ENCODE measurements around the gene ISG20. TPM values are rescaled to one million over a fixed set of nuclear protein-coding genes. Genes with fewer than 3 reads are reported as not detected.

Gene ISG20
- total RNA-seq, 1 donor: 3.3 TPM

DNA sequence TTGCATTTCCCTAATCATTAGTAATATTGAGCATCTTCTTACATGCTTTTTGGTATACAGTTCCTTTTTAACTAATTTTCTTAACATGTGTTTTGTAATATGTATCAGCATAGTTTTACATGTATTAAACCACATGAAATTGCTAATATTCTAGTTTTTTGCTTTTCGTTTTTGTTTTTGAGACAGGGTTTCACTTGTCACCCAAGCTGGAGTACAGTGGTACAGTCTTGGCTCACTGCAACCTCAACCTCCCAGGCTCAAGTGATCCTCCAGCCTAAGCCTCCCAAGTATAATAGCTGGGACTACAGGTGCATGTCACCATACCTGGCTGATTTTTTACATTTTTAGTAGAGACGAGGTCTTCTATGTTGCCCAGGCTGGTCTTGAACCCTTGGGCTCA lies 4.4 kb upstream of the ISG20 start:
- TF ChIP-seq CTCF (IDR thresholded peaks at IDR 0.05; ENCODE audit: extremely low read depth, low read depth, low read length): no peak
- Histone ChIP-seq H3K4me3 (ENCODE audit: insufficient read depth, low read length) (no peak overlapping the region), H4K20me1 (ENCODE audit: insufficient read depth, low read length) (peaks cover 21% of the 10 kb centered on the region)

DNA sequence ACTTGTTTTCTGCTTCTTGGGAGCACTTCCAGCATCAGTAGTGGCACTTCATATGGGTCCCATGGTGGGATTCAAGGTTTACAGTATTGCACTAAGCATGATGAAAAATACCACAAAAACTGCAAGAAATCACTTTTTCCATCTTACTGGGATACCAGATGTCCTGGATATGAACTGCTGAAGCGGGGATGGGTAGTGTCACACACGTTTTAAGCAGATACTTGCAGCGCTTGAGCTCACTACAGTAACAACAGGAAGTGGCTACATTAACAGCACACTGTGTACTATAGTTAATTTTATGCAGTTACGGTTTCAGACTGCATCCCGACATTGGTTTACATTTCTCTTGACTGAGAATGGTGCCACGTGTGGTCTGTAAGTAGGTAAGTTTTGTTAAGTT lies 3.5 kb upstream of the ISG20 start:
- no peak for TF ChIP-seq CTCF (IDR thresholded peaks at IDR 0.05; ENCODE audit: extremely low read depth, low read depth, low read length)
- Histone ChIP-seq H3K4me3 (ENCODE audit: insufficient read depth, low read length) (no peak overlapping the region), H3K4me2 (ENCODE audit: insufficient read depth, low read length) (no peak overlapping the region), H3K27ac (ENCODE audit: low read depth, low read length) (no peak overlapping the region), H2AFZ (ENCODE audit: low read length) (no peak overlapping the region), H3K9me3 (ENCODE audit: low read depth, low read length) (no peaks in the 10 kb centered on the region), H3K36me3 (ENCODE audit: insufficient read depth, low read length) (peaks cover 51% of the 10 kb centered on the region), H3K27me3 (ENCODE audit: insufficient read depth, low read length) (no peaks in the 10 kb centered on the region), H3K4me1 (ENCODE audit: insufficient read depth, low read length) (peaks cover 21% of the 10 kb centered on the region), H3K79me2 (ENCODE audit: insufficient read depth, low read length) (peaks cover 27% of the 10 kb centered on the region), H4K20me1 (ENCODE audit: insufficient read depth, low read length) (peaks cover 13% of the 10 kb centered on the region)
- no peak for DNase-seq (ENCODE audit: insufficient read length, low spot score, missing footprints)

More for the DNA sequence above, 4.4 kb upstream of the ISG20 start:
- H3K36me3 ChIP-seq (ENCODE audit: insufficient read depth, low read length): peaks cover 59% of the 10 kb centered on the region
- no peaks in the 10 kb centered on the region for H3K27me3 ChIP-seq (ENCODE audit: insufficient read depth, low read length)
- H3K4me2 ChIP-seq (ENCODE audit: insufficient read depth, low read length): no peak overlapping the region
- H3K79me2 ChIP-seq (ENCODE audit: insufficient read depth, low read length): peaks cover 36% of the 10 kb centered on the region
- no peak overlapping the region for H3K27ac ChIP-seq (ENCODE audit: low read depth, low read length)
- no peak for DNase-seq (ENCODE audit: insufficient read length, low spot score, missing footprints)
- no peaks in the 10 kb centered on the region for H3K9me3 ChIP-seq (ENCODE audit: low read depth, low read length)
- peaks cover 25% of the 10 kb centered on the region for H3K4me1 ChIP-seq (ENCODE audit: insufficient read depth, low read length)
- H2AFZ ChIP-seq (ENCODE audit: low read length): no peak overlapping the region

DNA sequence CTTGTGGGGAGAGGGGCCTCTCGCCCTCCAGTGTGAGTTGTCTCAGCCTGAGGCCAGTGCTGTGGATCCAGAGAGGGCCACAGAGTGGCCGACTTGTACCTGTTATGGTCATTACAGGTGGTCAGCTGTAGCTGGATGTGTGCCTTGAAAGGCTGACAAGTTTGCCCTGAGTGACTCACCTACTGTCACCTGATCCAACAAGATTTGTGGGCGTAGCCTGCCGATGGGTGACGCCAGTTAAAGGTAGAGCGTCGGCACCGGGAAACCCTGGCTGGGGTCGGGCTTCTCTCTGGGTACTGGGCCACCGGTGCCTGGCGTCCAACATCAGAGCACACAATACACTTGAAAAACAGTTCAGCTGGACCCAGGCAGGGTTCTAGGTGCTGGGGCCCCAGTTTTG lies 2.8 kb upstream of the ISG20 start:
- H3K4me2 ChIP-seq (ENCODE audit: insufficient read depth, low read length): no peak overlapping the region
- H3K4me3 ChIP-seq (ENCODE audit: insufficient read depth, low read length): no peak overlapping the region
- no peak for TF ChIP-seq CTCF (IDR thresholded peaks at IDR 0.05; ENCODE audit: extremely low read depth, low read depth, low read length)
- H2AFZ ChIP-seq (ENCODE audit: low read length): no peak overlapping the region
- peaks cover 6% of the 10 kb centered on the region for H4K20me1 ChIP-seq (ENCODE audit: insufficient read depth, low read length)
- no peaks in the 10 kb centered on the region for H3K27me3 ChIP-seq (ENCODE audit: insufficient read depth, low read length)
- peaks cover 43% of the 10 kb centered on the region for H3K36me3 ChIP-seq (ENCODE audit: insufficient read depth, low read length)
- no peaks in the 10 kb centered on the region for H3K9me3 ChIP-seq (ENCODE audit: low read depth, low read length)
- H3K4me1 ChIP-seq (ENCODE audit: insufficient read depth, low read length): peaks cover 17% of the 10 kb centered on the region
- H3K79me2 ChIP-seq (ENCODE audit: insufficient read depth, low read length): peaks cover 20% of the 10 kb centered on the region
- DNase-seq (ENCODE audit: insufficient read length, low spot score, missing footprints): no peak
- no peak overlapping the region for H3K27ac ChIP-seq (ENCODE audit: low read depth, low read length)

GRCh38 chr15:88636654-88637053 lies 2.2 kb upstream of the ISG20 start:
- TF ChIP-seq CTCF (IDR thresholded peaks at IDR 0.05; ENCODE audit: extremely low read depth, low read depth, low read length): no peak
- no peaks in the 10 kb centered on the region for H3K27me3 ChIP-seq (ENCODE audit: insufficient read depth, low read length)
- peaks cover 14% of the 10 kb centered on the region for H3K79me2 ChIP-seq (ENCODE audit: insufficient read depth, low read length)
- no peak overlapping the region for H2AFZ ChIP-seq (ENCODE audit: low read length)
- no peak overlapping the region for H3K4me2 ChIP-seq (ENCODE audit: insufficient read depth, low read length)
- no peaks in the 10 kb centered on the region for H3K9me3 ChIP-seq (ENCODE audit: low read depth, low read length)
- no peak for DNase-seq (ENCODE audit: insufficient read length, low spot score, missing footprints)
- H4K20me1 ChIP-seq (ENCODE audit: insufficient read depth, low read length): peaks cover under 1% of the 10 kb centered on the region
- no peak overlapping the region for H3K4me3 ChIP-seq (ENCODE audit: insufficient read depth, low read length)
- H3K36me3 ChIP-seq (ENCODE audit: insufficient read depth, low read length): peaks cover 37% of the 10 kb centered on the region
- peak overlapping the region; percentile 96 for H3K27ac ChIP-seq (ENCODE audit: low read depth, low read length)
- H3K4me1 ChIP-seq (ENCODE audit: insufficient read depth, low read length): peaks cover 17% of the 10 kb centered on the region

All from osteoblast (primary cell).